Cerebellar cortex (tissue), 1 donor: ENCODE measurements around the gene CFD.
"Not testable (repeated sequence)": the region's sequence is repeated elsewhere in the genome, so short reads cannot be mapped to it uniquely, and the experiment has no call there.

ENCODE experiments used
- DNase-seq: peaks from one replicate; pipeline ENCODE4 v3.0.0-alpha.2; 2015; ENCODE audit warnings: low spot score

The CFD gene

DNA sequence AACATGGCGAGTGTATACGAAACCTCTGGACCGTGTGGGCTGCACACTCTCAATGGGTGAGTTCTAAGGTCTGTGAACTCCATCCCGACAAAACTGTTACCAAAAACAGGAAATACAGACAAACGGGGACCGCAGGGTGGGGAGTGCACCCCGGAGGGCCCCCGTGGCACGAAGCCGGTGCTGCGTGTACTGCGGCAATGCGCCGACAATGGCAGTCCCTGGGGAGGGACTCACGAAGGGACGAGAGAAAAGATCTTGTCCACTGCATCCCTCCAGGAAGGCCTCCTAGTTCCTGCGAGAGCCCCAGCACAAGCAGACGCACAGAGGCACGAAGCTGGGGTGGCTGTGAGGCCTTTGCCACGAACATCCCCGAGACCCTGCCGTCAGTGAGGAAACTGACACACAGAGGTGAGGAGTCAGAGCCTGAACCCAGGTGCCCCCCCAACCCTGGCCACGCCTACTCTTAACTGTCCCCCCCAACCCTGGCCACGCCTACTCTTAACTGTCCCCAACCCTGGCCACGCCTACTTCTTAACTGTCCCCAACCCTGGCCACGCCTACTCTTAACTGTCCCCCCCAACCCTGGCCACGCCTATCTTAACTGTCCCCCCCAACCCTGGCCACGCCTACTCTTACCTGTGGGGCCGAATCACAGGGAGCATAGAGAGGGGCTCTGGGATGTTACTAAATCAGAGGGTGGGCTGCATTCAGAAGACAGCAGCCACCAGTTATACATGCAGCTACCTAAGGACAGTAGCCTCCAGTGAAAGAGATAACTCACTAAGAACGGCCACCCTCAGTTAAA is 29.3 kb downstream of the CFD start:
- DNase-seq = no peak

DNA sequence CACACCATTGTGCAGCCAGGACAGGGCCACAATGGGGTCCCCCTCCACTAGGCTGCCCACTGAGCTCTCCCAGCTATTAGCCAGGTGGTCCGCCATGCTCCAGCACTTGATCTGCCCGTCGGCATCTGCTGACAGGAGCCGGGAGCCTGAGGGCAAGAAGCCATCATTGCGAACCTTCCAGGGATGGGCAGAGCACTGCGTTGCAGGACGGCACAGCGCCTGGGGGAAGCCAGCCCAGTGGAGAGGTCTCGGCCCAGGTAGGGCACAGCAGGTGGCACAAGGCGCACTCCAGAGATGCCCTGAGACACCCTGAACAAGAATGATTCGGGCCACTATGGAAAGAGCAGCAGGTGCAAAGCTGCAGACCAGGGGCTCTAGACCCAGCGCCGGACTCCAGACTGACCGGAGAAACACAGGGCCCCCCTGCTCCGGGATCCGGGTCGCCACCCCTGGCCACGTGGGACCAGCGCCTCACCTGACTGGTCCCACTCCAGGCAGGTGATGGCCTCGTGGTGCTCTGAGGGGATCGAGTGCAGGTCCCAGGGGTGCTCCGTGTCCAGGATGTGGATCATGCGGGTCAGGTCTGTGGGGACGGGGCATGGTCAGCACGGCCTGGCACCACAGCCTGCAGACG is 30.3 kb downstream of the CFD start:
- DNase-seq = no peak

DNA sequence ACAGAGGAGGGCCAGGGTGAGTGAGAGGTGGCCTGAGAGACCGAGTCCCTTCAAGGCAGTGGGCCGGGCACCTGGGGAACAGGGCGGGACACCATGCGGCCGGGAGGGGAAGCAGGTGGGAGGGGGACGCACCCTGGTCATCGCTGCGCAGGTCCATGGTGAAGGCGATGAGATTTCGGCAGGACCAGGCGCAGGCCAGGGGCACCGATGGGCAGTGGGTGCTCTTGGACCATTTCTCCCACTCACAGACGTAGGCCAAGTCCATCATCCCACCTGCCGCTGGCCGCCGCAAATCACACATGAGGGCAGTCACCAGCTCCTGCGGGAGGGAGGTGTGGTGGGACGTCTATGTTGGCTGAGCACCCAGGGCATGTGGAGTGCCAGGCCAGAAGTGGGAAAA is 31.4 kb downstream of the CFD start:
- DNase-seq = no peak

DNA sequence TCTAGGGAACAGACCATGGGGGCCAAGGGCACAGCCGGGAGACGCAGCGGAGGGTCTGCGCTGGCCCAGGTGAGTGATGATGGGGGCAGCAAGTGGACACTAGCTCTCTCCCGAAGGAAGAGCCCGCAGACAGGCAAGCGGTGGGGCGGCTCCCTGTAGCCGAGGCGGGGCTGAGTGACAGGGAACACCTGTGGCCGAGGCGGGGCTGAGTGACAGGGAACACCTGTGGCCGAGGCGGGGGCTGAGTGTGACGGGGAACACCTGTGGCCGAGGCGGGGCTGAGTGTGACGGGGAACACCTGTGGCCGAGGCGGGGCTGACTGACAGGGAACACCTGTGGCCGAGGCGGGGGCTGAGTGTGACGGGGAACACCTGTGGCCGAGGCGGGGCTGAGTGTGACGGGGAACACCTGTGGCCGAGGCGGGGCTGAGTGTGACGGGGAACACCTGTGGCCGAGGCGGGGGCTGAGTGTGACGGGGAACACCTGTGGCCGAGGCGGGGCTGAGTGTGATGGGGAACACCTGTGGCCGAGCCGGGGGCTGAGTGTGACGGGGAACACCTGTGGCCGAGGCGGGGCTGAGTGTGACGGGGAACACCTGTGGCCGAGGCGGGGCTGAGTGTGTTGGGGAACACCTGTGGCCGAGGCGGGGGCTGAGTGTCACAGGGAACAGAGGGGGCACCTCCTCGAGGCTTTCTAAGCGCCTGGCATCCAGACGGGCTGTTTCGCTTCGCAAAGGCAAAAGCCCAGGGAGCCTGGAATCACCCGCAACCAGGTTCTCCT is 32.1 kb downstream of the CFD start:
- not testable (repeated sequence) for DNase-seq

DNA sequence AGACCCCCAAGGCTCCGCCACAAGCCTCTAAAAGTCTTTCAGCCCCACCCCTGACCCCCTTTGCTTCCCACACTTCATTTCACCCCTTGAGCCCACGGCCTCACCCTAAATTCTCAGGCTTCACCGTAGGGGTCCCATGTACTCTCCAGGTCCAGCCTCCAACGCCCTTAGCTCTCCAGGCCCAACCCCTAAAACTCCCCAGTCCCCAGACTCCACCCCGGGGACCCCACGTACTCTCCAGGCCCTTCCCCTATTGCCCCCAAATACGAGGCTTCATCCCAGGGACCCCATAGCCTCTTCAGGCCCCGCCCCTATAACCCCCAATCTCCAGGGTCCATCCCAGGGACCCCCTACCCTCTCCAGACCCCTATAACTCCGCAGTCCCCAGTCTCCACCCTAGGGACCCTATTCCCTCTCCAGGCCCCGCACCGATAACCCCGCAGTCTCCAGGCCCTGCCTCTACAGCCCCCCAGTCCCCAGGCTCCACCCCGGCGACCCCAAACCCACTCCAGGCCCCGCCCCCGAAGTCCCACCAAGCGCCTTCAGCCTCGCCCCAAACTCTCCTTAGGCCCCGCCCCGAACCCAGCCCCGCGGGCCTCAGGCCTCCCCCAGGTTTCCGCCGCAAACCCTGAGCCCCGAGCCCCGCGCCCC is 32.9 kb downstream of the CFD start:
- no peak for DNase-seq

DNA sequence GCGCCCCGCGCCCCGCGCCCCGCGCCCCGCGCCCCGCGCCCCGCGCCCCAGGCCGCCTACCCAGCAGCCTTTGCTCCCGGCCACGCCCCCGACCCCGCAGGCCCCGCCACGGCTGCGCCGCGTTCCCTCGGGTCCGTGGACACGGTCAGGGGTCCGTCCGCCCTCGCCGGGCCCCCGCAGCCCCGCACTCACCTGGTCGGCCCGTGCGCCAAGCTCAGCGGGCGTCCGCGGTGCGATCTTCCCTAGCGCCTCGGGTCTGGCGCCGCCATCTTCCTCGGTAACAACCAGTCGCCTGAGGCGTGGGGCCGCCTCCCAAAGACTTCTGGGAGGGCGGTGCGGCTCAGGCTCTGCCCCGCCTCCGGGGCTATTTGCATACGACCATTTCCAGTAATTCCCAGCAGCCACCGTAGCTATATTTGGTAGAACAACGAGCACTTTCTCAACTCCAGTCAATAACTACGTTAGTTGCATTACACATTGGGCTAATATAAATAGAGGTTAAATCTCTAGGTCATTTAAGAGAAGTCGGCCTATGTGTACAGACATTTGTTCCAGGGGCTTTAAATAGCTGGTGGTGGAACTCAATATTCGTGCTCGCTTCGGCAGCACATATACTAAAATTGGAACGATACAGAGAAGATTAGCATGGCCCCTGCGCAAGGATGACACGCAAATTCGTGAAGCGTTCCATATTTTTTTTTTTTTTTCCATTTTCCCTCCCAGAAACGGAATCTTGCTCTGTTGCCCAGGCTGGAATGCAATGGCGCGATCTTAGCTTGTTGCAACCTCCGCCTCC is 33.6 kb downstream of the CFD start, which contains the start of the genes MED16 and RNU6-9:
Gene MED16, minus strand, starts transcription at position 294 of the 796 bp plus-strand sequence. CDS start 2,056 bp downstream, outside the sequence.
Gene RNU6-9, plus strand, starts transcription at position 591 of the 796 bp plus-strand sequence.
- DNase-seq = peak; percentile 95

DNA sequence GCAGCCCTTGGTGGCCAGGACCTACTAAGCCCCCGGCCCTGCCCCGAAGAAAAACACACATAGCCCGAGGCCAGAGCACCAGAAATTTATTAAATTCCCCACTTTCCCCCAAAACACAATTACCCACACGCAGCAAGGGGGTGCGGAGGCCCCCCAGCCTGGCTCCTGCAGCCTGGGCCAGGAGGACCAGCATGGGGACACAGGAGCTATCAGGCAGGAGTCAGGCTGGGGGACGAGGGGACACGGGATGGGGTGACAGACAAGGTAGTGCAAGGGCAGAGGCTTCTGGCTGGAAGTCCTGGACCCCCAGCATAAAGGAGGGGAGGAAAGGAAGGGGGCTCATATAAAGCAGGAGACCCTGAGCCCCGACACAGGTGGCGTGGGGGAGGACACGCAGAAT is 37.0 kb downstream of the CFD start:
- no peak for DNase-seq

DNA sequence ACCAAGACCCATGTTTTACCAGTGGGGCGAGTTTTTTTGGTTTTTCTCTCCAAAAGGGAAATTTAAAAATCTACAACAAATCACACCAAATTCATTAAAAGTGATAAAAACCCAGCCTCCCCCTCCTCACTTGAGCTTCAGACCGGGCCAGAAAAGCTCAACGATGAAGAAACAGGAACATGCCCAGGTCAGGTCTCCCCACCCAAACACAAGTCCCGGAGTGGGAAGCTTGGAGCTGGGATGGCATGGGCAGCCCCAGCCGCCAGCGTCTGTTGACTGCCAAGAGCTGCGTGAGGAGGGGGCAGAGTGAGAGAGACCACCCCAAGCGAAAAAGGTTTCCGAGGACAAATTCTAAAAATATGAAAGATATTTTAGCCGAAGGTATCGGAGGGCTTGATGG is 37.5 kb downstream of the CFD start:
- DNase-seq = no peak

DNA sequence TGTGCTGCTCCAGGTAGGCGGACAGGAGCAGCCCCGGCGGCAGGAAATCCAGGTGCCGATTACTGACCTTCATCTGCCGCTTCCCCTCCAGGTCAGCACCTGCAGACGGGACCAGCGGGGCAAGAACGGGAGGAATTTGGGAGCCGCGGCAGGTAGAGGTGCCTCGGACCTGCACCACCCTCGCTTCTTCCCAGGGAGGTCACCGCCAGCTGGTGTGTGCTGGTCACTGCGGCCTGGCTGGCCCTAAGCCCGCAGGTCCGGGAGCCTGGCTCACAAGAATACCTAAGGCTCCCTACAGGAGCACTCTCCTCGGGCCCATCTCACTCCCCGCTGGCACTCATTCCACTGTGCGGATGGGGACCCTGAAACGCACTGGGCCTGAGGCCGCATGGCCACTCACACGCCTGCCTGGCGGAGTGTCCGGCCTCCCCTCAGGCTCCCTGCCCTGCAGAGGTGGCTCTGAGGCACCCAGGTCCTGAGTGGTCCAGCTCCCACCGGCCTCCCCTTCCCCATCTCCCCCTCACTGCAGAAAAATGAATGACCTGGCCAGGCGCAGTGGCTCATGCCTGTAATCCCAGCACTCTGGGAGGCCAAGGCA is 38.1 kb downstream of the CFD start:
- DNase-seq = no peak

DNA sequence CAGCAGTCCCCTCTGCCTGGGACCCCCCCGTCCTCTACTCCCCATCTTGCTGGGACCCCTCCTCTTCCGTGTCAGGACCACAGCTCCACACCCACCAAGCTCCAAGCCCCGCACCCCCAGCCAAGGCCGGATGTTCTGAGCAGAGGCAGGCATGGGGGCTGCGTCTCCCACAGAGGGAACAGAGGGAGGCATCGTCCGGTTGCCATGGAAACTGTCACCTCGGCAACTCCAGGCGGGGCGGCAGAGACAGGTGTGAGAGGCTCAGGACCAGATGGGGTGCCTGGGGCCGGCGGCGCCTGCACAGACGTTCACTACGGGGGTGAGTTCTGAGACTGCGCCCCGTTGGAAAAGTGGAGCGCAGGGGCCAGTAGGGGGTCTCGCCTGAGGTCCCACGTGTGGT is 39.2 kb downstream of the CFD start:
- DNase-seq = peak; percentile 82

DNA sequence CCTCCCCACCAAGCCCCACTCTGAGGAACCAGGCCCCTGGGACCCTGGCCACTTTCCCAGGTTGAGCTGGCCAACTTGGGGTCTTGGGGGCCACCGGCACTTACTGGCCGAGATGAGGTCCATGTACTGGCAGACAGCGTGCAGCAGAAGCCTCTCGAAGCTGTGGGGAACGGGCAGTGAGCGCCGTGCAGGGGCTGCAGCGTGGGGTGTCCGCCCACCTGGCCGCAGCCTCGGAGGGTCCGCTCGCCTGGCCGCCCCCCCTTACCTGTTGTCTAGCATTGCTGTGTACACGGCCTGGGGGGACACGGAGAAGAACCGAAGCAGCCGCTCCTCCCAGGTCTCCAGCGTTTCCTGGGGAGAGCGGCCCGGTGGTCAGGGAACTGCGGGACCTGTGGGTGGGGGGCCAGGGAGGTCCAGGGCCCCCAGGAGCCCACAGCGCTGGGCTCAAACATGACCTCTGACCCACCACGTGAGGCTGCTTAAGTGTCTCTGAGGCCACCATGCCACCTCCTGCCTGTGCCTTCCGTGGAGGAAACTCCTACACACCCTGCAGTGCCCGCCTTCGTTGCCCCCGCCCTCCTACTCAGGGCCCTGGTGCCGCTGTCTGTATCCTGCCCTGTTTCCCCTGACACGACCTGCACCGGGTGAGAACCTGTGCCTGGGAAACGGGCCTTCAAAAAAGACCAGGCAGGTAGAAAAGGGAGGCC is 40.0 kb downstream of the CFD start:
- DNase-seq = no peak

DNA sequence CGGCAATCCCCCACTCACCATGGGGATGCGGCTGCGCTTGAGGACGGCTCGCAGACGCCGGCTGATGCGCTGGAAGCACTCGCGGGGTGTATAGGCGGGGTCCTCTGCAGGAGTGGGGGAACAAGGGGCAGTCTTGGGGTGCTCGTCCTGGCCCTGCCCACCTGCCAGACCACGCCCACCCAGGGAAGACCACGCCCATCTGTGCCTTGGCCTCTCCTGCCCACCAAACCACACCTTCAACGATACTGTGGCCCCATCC is 40.5 kb downstream of the CFD start:
- no peak for DNase-seq

DNA sequence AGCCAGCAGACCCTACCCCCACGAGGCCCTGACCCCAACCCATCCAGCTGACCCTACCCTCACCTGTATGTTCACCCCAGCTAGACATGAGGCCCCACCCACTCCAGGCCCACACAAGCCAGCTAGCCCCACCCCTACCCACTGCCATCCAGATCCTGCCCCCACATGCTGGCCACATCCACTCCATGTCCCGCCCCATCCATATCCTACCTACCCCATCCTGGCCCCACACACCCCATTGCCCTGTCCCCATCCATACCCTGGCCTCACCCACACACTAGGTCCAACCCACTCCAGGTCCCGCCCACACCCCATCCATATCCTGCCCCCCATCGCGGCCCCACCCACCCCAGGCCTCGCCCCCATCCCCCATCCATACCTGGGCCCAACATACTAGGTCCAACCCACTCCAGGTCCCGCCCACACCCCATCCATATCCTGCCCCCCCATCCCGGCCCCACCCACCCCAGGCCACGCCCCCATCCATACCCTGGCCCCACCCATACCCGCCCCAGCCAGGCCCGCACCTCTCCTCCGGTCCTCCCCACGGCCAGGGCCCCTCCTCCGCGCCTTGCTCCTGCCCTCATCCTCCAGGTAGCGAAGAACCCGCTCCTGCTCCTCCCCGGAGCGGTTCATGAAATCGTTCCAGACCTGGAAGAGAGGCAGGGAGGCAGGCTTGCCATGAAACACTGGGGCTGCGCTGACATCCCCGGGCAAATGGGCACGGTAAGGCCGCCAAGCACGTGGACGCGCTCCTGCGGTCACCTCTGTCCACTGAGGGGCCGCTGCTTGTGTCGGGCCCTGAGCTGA is 41.0 kb downstream of the CFD start:
- DNase-seq = no peak

DNA sequence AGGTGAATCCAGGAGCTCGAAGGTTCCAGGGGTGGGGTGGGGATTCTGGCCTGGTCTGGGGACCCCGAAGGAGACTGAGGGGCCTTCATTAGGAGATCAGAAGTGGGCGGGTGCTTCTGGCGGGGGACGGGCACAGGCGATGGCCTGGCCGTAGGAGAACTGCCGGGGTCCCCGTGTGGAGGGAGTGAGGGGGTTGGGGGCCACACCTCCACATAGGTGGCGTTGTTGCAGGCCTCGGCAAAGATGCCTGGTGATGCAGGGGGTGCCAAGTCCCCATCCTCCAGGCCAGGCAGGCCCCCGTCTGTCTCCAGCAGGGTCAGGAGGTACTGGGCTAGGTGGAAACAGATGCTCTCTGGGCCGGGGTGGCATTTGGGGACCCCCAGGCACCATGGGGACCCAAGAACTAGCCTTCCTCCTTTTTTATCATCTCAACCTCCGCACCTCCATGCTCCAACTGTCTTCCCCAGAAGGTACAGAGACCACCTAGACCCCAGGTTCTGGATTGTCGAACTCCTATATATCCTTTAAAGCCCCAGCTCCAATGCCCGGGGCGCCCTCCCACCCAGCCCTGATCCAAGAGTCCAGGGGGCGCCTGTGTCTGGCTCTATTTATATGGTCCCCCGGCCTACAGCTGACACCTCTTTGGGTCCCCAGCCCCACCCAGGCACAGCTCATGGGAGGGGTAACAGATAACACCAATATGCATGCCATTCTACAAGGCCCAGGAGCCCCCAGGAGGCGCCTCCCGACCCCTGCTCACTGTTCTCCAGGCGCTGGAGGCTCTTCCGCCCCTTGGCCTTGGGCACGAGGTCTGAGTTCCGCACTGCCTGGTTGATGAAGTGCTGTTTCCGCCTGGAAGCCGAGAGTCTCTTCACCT is 42.0 kb downstream of the CFD start:
- DNase-seq = no peak

DNA sequence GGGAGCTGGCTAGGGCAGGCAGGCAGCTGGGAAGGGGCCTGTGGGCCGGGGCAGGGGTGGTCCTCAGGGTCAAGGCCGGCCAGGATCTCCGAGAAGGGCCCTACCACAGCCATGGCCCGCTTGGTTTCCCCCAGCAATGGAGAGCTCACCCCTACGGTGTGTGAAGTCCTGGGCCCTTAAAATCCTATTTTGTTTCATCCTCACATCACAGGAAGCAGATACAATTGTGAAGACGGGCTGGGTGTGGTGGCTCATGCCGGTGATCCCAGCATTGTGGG is 42.6 kb downstream of the CFD start:
- no peak for DNase-seq

DNA sequence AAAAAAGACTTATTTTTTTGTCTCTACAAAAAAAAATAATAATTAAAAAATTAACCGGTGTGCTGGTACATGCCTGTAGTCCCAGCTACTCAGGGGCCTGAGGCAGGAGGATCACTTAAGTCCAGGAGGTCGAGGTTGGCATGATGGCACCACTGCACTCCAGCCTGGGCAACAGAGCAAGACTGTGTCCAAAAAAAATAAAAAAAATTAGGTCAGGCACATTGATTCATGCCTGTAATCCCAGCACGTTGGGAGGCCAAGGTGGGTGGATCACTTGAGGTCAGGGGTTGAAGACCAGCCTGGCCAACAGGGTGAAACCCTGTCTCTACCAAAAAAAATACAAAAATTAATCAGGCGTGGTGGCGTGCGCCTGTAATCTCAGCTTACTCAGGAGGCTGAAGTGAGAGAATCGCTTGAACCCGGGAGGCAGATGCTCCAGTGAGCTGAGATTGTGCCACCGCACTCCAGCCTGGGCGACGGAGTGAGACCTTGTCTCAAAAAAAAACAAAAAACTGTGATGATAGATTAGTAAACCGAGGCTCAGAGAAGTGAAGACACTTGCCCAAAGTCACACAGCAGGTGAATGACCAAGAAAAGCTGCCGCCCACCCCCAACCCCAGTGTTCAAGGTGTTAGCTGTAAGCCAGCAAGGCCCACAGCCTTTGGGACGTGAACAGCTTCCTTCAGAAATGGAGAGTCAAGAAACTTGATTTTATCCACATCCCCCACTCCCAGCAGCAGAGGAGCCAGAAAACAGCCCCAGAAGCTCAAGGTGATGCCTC is 43.2 kb downstream of the CFD start:
- DNase-seq = no peak

DNA sequence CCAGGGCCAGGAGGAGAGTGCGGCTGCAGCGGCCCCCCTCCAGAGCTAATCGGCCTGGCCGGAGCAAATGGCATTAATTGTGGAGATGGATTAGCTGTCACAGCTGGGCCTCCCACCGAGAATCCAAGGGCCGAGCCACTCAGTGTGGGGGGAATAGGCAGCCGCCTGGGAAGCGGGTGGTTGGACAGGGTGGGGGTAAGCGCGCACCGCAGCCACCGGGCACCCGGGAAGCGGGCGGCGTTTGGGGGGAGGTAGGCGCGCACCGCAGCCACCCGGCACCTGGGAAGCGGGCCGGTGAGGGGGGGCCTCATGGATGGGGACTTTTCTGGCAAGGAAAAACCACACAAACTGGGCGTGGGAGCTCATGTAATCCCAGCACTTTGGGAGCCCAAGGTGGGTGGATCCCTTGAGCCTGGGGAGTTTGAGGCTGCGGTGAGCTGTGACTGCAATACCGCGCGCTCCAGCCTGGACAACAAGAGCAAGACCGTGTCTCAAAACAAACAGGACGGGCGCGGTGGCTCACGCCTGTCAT is 43.9 kb downstream of the CFD start:
- DNase-seq = no peak

DNA sequence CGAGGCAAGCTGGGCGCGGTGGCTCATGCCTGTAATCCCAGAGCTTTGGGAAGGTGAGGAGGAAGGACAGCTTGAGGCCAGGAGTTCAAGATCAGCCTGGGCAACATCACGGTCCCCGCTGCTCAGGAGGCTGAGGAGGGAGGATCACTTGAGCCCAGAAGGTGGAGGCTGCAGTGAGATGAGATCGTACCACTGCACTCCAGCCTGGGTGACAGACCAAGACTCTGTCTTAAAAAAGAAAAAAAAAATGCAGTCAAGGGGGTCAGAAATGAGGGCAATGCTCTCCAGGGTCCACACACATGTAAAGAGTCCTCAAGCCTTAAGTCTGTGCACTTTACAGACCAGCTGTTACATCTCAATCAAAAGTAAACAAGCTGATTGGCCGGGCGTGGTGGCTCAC is 45.1 kb downstream of the CFD start:
- no peak for DNase-seq
